ENCODE results near the gene SETMAR. TPM values are rescaled to one million over a fixed set of nuclear protein-coding genes. Genes with fewer than 3 reads are reported as not detected.

SETMAR gene
- total and polyA plus RNA-seq, 2 of the 8 experiments (the other 6 are each of a cell fraction or from before 2014, with no cell fraction given) = 16.1 to 25.3 TPM

DNA sequence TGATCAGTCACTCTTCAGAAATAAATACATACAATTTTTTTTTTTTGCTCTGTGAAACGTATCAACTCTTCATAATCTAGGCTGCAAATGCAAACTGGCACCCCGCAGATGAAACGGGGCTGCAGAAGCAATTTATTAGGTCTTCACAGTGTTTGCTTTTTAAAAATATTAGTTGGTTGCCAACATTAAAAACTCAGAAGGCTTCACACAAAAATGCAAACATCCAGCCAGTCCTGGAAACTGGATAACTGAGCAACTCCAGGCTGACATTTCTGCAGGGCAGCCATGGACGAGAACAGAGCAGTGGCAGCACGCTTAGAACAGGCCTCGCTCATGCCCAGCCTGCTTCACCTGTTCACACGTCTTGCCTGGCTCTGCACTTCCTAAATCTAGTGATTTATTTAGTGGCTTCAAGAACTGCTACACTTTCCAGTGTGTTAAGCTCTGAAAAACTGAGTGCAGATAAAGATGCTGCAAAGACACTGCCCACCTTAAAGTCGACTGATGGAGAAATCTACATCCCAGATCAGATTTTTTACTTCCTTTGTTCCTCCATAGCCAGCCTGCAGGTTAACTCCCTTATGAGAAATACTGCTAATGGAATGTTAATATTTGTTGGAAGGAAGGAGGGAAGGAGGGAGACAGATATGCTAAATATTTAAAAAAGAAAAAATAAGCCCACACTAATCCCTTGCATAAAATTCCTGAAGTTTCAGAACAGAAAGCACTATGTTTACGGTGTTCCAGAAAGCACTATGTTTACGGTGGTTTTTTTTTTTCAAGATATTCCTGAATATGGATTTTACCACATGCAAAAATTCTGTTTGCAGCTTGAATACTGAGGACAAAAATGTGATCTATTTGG is 53.6 kb downstream of the SETMAR start:
- Histone ChIP-seq H2AFZ (ENCODE audit: low read length) (no peak overlapping the region), H3K56ac (replicated peaks; ENCODE audit: insufficient read length, low read depth, low read length) (no peak overlapping the region), H3K23me2 (ENCODE audit: low read depth, low read length) (no peaks in the 10 kb centered on the region), H3K27me3 (replicated peaks in 1 of 4; ENCODE audit: control insufficient read depth in 3 of 4, extremely low read depth in 1 of 4, insufficient read depth in 3 of 4, low read length in 3 of 4) (no peaks in the 10 kb centered on the region), H3K4ac (replicated peaks; ENCODE audit: insufficient read length, low read depth, low read length) (no peak overlapping the region), H3K23ac (ENCODE audit: insufficient read length) (no peak overlapping the region), H3K4me3 (ENCODE audit: extremely low read depth in 1 of 4, insufficient read depth in 2 of 4, low read depth in 3 of 4, low read length in 4 of 4) (no peak overlapping the region), H4K8ac (ENCODE audit: extremely low read depth, insufficient read depth, low read length) (no peak overlapping the region), H2BK12ac (ENCODE audit: low read depth, low read length) (no peak overlapping the region), H3K4me1 (replicated peaks in 1 of 4; ENCODE audit: control insufficient read depth in 3 of 4, insufficient read depth in 4 of 4, low read length in 3 of 4) (no peaks in the 10 kb centered on the region), H3K4me2 (ENCODE audit: insufficient read depth in 1 of 2, low read depth in 2 of 2, low read length in 2 of 2) (no peak overlapping the region), H3K18ac (ENCODE audit: extremely low read depth, low read length) (no peak overlapping the region), H2BK20ac (ENCODE audit: low read length) (no peak overlapping the region), H2BK5ac (ENCODE audit: low read depth, low read length) (no peak overlapping the region), H3K79me2 (ENCODE audit: control insufficient read depth in 1 of 2, insufficient read depth in 2 of 2, low read length in 2 of 2) (no peaks in the 10 kb centered on the region), H3K79me1 (ENCODE audit: low read depth, low read length) (no peaks in the 10 kb centered on the region), H3K27ac (ENCODE audit: low read depth, low read length) (no peak overlapping the region), H3K36me3 (ENCODE audit: control insufficient read depth in 2 of 4, insufficient read depth in 4 of 4, low read length in 3 of 4) (no peaks in the 10 kb centered on the region), H4K20me1 (replicated peaks in 1 of 2; ENCODE audit: control insufficient read depth in 1 of 2, insufficient read depth in 2 of 2, low read length in 2 of 2) (no peaks in the 10 kb centered on the region), H3K9ac (replicated peaks in 1 of 4; ENCODE audit: extremely low read depth in 1 of 4, low read depth in 3 of 4, low read length in 3 of 4) (no peak overlapping the region), H2BK15ac (ENCODE audit: low read length) (no peak overlapping the region), H2BK120ac (replicated peaks; ENCODE audit: low read depth, low read length) (no peak overlapping the region), H2AK5ac (ENCODE audit: low read depth, low read length) (no peak overlapping the region), H4K91ac (replicated peaks; ENCODE audit: insufficient read length, low read length) (no peak overlapping the region), H4K5ac (ENCODE audit: insufficient read length, low read depth, low read length) (no peak overlapping the region), H3K14ac (ENCODE audit: insufficient read length) (no peak overlapping the region), H3K9me3 (ENCODE audit: insufficient read depth in 2 of 2, low read depth in 1 of 2, low read length in 1 of 2) (no peaks in the 10 kb centered on the region)
- POLR2A ChIA-PET (ENCODE audit: partially characterized antibody) = no interaction called here
- DNase-seq (ENCODE audit: low read depth in 1 of 2, low spot score in 2 of 2) = no peak
- CTCF ChIA-PET (ENCODE audit: partially characterized antibody) = no interaction called here
- no peak for FAIRE-seq
- TF ChIP-seq SIN3A (conservative IDR thresholded peaks at IDR 0.05 in 1 of 2, IDR thresholded peaks at IDR 0.05 in 1 of 2; ENCODE audit: low read depth in 1 of 2, low read length in 2 of 2) (no peak), SUZ12 (IDR thresholded peaks at IDR 0.05; ENCODE audit: low read length) (no peak), SIX5 (IDR thresholded peaks at IDR 0.05; ENCODE audit: low read depth, low read length) (no peak), RAD21 (IDR thresholded peaks at IDR 0.05 in 1 of 2, conservative IDR thresholded peaks at IDR 0.05 in 1 of 2; ENCODE audit: low read depth in 2 of 2, low read length in 2 of 2) (no peak)
- 92% methylated on average over 10 of the region's 10 CpGs; no CpG with 5 or more reads in 1 of the 2 experiments for WGBS, 2 experiments (ENCODE audit: extremely low coverage in 1 of 2, insufficient coverage in 1 of 2, insufficient read length in 1 of 2, insufficient replicate concordance in 2 of 2, low coverage in 1 of 2, low lambda C conversion rate in 2 of 2, missing lambda C conversion rate in 1 of 2)
